ENCODE data around the gene CYP27A1.

DNA sequence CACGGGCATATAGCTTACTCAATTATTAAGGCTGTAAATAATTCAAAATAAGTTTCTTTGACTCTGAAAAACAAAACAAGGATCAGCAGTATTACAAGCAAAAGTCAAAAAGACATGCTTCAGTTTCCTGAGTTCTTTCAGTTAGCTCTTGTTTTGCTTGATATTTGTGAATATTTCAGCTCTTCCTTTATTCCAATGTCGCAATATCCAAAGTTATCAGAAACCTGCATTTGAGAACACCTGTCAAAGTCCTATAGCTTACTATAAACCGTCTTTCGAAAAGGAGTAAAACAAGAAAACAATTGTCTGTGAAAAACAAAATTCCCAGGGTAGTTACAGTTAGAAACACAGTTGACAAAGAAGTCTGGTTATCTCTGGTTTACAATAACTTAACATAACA is 14.7 kb downstream of the CYP27A1 start:
- TF ChIP-seq EZH2phosphoT487 (IDR thresholded peaks at IDR 0.05; ENCODE audit: borderline replicate concordance, low read depth, low read length) = no peak
- TF ChIP-seq, protein P1, sequence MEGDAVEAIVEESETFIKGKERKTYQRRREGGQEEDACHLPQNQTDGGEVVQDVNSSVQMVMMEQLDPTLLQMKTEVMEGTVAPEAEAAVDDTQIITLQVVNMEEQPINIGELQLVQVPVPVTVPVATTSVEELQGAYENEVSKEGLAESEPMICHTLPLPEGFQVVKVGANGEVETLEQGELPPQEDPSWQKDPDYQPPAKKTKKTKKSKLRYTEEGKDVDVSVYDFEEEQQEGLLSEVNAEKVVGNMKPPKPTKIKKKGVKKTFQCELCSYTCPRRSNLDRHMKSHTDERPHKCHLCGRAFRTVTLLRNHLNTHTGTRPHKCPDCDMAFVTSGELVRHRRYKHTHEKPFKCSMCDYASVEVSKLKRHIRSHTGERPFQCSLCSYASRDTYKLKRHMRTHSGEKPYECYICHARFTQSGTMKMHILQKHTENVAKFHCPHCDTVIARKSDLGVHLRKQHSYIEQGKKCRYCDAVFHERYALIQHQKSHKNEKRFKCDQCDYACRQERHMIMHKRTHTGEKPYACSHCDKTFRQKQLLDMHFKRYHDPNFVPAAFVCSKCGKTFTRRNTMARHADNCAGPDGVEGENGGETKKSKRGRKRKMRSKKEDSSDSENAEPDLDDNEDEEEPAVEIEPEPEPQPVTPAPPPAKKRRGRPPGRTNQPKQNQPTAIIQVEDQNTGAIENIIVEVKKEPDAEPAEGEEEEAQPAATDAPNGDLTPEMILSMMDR (conservative IDR thresholded peaks at IDR 0.05; ENCODE audit: low read length) = no peak
